ENCODE data around the gene CAMK2A. TPM values are rescaled to one million over a fixed set of nuclear protein-coding genes. Genes with fewer than 3 reads are reported as not detected.

The CAMK2A gene
- 6.8 and 39.5 TPM in 2 replicates for polyA plus RNA-seq

GRCh38 chr5:150289551-150290390, at the start of gene CAMK2A:
CAMK2A (minus strand) TSS chr5:150289773; CDS start chr5:150289625, 148 bp downstream.

GRCh38 chr5:150302301-150303069, 12.9 kb upstream of the CAMK2A start, which contains the start of gene ARSI:
ARSI (minus strand) TSS chr5:150302905; CDS start chr5:150302373, 532 bp downstream.

GRCh38 chr5:150189728-150190502, 99.7 kb downstream of the CAMK2A start, which contains the start of gene SLC6A7:
SLC6A7 (plus strand) TSS chr5:150190062; CDS start chr5:150190328, 266 bp downstream.

Other genes starting within 250 kb of the CAMK2A start
- gene CSF1R, start 203.2 kb downstream of the CAMK2A start, polyA plus RNA-seq = 0.25 and 0.27 TPM in 2 replicates
- 1.7 and 2.1 TPM in 2 replicates for gene PDGFRB, start 133.9 kb downstream of the CAMK2A start, polyA plus RNA-seq
- not detected in 2 replicates for gene CDX1, start 123.0 kb downstream of the CAMK2A start, polyA plus RNA-seq
- 0.65 TPM in 1 of 2 replicates, not detected in the other for gene SLC6A7, start 99.7 kb downstream of the CAMK2A start, polyA plus RNA-seq
- gene ARSI, start 13.1 kb upstream of the CAMK2A start, polyA plus RNA-seq = not detected in 2 replicates
- gene TCOF1, start 67.9 kb upstream of the CAMK2A start, polyA plus RNA-seq = 5.8 and 6.0 TPM in 2 replicates
- 47.4 and 53.5 TPM in 2 replicates for gene CD74, start 123.1 kb upstream of the CAMK2A start, polyA plus RNA-seq
- 798 and 834 TPM in 2 replicates for gene RPS14, start 160.0 kb upstream of the CAMK2A start, polyA plus RNA-seq
- 0.81 and 1.3 TPM in 2 replicates for gene NDST1, start 218.4 kb upstream of the CAMK2A start, polyA plus RNA-seq